Psoas muscle (tissue), 8 donors: ENCODE data around the gene EVPLL. TPM values are rescaled to one million over a fixed set of nuclear protein-coding genes. Genes with fewer than 3 reads are reported as not detected.

ENCODE experiments used
- ATAC-seq, 4 donors: fragments of 200-7000 bp; cut with Tn5 transposase; one replicate each; pipeline ENCODE4 v1.9.1; 2020; ENCODE audit warnings: moderate library complexity in 3 of 4, mild to moderate bottlenecking in 2 of 4
- DNase-seq, 2 donors: peaks; one replicate each; pipeline ENCODE4 v3.0.0-alpha.2; 2020
- H3K27ac ChIP-seq: fragments of 200-600 bp; one replicate; pipeline ENCODE4 v1.8.0; 2022
- H3K27me3 ChIP-seq, 3 donors: fragments of 200-600 bp in 1 of 3; one replicate each; pipeline versions ENCODE4 v1.6.1 to v1.8.0; 2013 to 2022; ENCODE audit warnings: low read length in 2 of 3, mild to moderate bottlenecking in 2 of 3, moderate library complexity in 1 of 3; ENCODE audit not compliant: insufficient read depth in 3 of 3
- H3K36me3 ChIP-seq, 2 donors: fragments of 200-600 bp in 1 of 2; one replicate each; pipeline versions ENCODE4 v1.6.1 to v1.8.0; 2013 to 2022; ENCODE audit warnings: low read depth in 1 of 2, mild to moderate bottlenecking in 1 of 2, moderate library complexity in 1 of 2; ENCODE audit not compliant: insufficient read depth in 1 of 2
- H3K4me1 ChIP-seq: fragments of 200-600 bp; one replicate; pipeline ENCODE4 v1.8.0; 2022
- H3K4me3 ChIP-seq: fragments of 200-600 bp; one replicate; pipeline ENCODE4 v1.8.0; 2022; ENCODE audit warnings: mild to moderate bottlenecking
- H3K9me3 ChIP-seq: fragments of 200-600 bp; one replicate; pipeline ENCODE4 v1.8.0; 2022
- WGBS, 3 donors: extraction: QIAGEN DNeasy Blood & Tissue Kit; methylation state at CpG; one replicate each; pipeline versions ENCODE4 v1.1.6 to v1.1.7; 2013; 5-methylcytosine and 5-hydroxymethylcytosine counted together
- intact Hi-C, 2 donors: fragments of 100-400 bp; cut with DNase I; formaldehyde crosslinking; loops; one replicate each; pipeline versions ENCODE4 v1.11.0 to v1.14.2; 2022
- polyA plus RNA-seq, 3 donors: library from polyadenylated mRNA; stranded (reverse); fragments of 200-250 nt; gene quantifications; one replicate each; pipeline ENCODE4 v1.2.3, GENCODE V29; 2013
- total RNA-seq, 4 donors: library from RNA; stranded (reverse); fragmentation: NEBNext Ultra II Directional in 2 of 4; extraction: Animal tissue kit (Norgen Biotek cat#: 25700) in 2 of 4; gene quantifications; one replicate each; pipeline versions ENCODE4 v1.2.1 to v1.2.4, GENCODE V29; 2021 to 2023
- TF ChIP-seq, protein P1 (sequence below): fragments of 200-600 bp; IDR thresholded peaks from one replicate; pipeline ENCODE4 v1.8.0; 2022; ENCODE audit warnings: antibody characterized with exemption
- donor health status: healthy with polysubstance abuse.
- donor health status: DM: no; HTN: no; CAD: no; lungs with moderate emphysema.
- donor health status: Bipolar disorder and iron deficiency.
- donor health status: healthy.
- donor health status: DM: yes; HTN: yes; CAD: no.
- donor health status: DM: no; HTN: no; CAD: no.
- donor health status: DM: no; HTN: no; CAD: no.
- donor health status: DM: yes; HTN: yes; CAD: no.

The EVPLL gene
- total and polyA plus RNA-seq, 7 donors: 0.03 TPM; not detected in 6

DNA sequence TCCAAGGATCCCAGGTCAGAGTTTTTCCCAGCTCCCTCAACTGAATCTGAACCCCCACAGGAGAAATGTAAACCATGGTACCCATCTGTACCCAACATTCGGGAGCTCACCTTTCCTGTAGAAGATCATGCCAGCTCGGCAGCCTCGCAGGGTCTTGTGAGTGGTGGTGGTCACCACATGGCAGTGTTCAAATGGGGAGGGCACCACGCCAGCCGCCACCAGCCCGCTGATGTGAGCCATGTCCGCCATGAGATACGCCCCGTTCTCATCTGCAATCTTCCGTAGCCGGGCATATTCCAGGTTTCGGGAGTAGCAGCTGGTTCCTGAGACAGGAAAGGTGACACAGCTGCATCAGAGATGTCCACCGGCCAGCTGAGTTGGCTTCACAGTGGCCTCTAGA is 37.6 kb upstream of the EVPLL start:
- no peaks in the 10 kb centered on the region for H3K27me3 ChIP-seq
- no peak overlapping the region for H3K4me3 ChIP-seq
- no peak for DNase-seq
- 94 to 97% (median 96%) methylated on average over 13 of the region's 13 CpGs for WGBS, 3 donors
- no peak for ATAC-seq
- H3K36me3 ChIP-seq: peaks cover 3 to 79% of the 10 kb centered on the region in 2 donors
- no peaks in the 10 kb centered on the region for H3K4me1 ChIP-seq
- H3K9me3 ChIP-seq: no peaks in the 10 kb centered on the region
- intact Hi-C loops: loop anchor here in 1 of 2 donors (5.0 kb wide), 1 partner anchor 53 kb away; no protein-coding TSS in a partner anchor
- TF ChIP-seq, protein P1, sequence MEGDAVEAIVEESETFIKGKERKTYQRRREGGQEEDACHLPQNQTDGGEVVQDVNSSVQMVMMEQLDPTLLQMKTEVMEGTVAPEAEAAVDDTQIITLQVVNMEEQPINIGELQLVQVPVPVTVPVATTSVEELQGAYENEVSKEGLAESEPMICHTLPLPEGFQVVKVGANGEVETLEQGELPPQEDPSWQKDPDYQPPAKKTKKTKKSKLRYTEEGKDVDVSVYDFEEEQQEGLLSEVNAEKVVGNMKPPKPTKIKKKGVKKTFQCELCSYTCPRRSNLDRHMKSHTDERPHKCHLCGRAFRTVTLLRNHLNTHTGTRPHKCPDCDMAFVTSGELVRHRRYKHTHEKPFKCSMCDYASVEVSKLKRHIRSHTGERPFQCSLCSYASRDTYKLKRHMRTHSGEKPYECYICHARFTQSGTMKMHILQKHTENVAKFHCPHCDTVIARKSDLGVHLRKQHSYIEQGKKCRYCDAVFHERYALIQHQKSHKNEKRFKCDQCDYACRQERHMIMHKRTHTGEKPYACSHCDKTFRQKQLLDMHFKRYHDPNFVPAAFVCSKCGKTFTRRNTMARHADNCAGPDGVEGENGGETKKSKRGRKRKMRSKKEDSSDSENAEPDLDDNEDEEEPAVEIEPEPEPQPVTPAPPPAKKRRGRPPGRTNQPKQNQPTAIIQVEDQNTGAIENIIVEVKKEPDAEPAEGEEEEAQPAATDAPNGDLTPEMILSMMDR: no peak
- no peak overlapping the region for H3K27ac ChIP-seq

DNA sequence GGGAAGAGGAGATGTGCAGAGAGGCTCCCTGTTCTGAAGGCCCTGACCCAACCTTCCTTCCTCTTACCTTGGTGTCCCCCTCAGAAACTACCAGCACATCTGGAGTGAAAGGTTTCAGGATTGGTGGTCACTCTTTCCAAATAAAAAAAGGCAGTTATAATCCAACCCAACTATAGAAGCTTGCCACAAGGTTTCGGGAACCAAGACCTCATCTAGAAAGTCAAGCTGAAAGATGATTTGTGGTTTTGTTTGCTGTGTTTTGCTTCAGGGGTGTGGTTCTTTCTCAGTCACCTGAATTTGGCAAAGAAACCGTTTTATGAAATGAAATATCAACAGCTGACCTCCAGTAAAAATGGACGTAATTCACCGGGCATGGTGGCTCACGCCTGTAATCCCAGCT is 33.6 kb upstream of the EVPLL start:
- Histone ChIP-seq H3K4me1 (no peaks in the 10 kb centered on the region), H3K36me3 (peaks cover 6 to 92% of the 10 kb centered on the region in 2 donors), H3K4me3 (no peak overlapping the region), H3K9me3 (no peaks in the 10 kb centered on the region), H3K27me3 (no peaks in the 10 kb centered on the region), H3K27ac (no peak overlapping the region)
- TF ChIP-seq, protein P1: no peak
- DNase-seq (no peak), ATAC-seq (no peak)
- WGBS, 3 donors: 72 to 92% (median 76%) methylated on average over 5 of the region's 5 CpGs
- intact Hi-C loops: loop anchor here in 1 of 2 donors (5.0 kb wide), 1 partner anchor 57 kb away; no protein-coding TSS in a partner anchor

DNA sequence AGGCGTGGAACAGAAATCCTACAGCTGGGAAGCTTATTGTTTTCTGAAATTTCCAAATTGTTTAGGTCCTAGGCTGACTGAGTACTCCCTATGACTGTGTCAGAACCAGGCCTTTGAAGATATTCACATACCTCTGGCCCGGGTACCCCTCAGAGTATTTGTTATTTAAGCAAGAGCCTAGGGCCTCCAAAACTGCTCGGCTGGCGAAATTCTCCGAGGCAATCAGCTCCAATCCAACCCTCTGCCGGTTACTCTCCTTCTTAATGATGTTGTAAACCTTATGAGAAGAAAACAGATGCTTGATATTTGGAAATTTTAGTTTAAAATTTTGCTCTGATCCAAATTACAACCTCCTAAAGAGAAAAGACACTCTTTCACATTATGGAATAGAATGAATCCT is 24.0 kb upstream of the EVPLL start:
- Histone ChIP-seq H3K27ac (no peak overlapping the region), H3K9me3 (no peaks in the 10 kb centered on the region), H3K36me3 (peaks cover 7 to 79% of the 10 kb centered on the region in 2 donors), H3K4me3 (no peak overlapping the region), H3K4me1 (no peaks in the 10 kb centered on the region), H3K27me3 (no peaks in the 10 kb centered on the region)
- intact Hi-C loops: no loop called here
- no peak for DNase-seq
- WGBS, 3 donors: 91 to 95% (median 94%) methylated on average over 6 of the region's 6 CpGs
- ATAC-seq: no peak
- TF ChIP-seq, protein P1: no peak

DNA sequence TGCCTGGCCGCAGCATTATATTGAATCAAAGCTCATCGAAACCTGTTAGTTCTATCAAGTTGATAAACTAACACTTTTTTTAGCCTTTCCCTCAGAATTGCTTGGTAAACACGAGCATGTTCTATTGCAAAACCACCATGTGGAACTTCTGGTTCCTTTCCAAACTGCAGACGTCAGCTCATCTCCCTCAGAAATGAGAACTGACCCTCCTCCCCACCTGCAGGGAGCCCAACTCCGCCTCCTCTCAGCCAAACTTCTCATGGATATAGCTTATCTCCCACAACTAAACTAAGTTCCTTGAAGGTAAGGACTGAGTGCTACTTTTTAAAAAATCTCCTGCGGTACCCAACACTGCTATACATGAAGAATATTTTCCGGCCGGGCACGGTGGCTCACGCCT is 21.0 kb upstream of the EVPLL start:
- peak in 1 of 2 donors; percentile 60 for DNase-seq
- WGBS, 3 donors: 83 to 89% (median 85%) methylated on average over 10 of the region's 10 CpGs
- Histone ChIP-seq H3K9me3 (no peaks in the 10 kb centered on the region), H3K36me3 (peaks cover 5 to 66% of the 10 kb centered on the region in 2 donors), H3K27ac (no peak overlapping the region), H3K27me3 (no peaks in the 10 kb centered on the region), H3K4me3 (no peak overlapping the region), H3K4me1 (no peaks in the 10 kb centered on the region)
- TF ChIP-seq, protein P1: no peak
- intact Hi-C loops: no loop called here
- ATAC-seq: peak in 1 of 4 donors; percentile 70

DNA sequence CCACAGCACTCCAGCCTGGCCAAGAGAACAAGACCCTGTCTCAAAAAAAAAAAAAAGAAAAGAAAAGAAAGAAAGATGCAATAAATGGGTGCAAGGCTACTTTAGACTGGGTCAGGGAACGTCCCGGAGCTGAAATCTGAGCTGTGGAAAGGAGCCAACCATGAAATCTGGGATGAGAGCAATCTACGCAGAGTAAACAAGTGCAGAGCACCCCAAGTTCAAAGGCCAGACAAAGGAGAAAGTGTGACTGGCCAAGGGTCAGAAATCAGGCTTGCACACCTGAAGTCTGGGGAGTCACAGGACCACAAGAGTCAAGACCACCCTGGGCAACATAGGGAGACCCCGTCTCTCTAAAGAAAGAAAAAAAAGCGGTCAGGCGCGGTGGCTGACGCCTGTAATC is 17.1 kb upstream of the EVPLL start:
- H3K27me3 ChIP-seq: no peaks in the 10 kb centered on the region
- H3K36me3 ChIP-seq: peaks cover 0 to 29% of the 10 kb centered on the region in 2 donors
- TF ChIP-seq, protein P1: no peak
- ATAC-seq: no peak
- H3K27ac ChIP-seq: no peak overlapping the region
- H3K4me3 ChIP-seq: no peak overlapping the region
- intact Hi-C loops: no loop called here
- 68 to 80% (median 71%) methylated on average over 8 of the region's 8 CpGs for WGBS, 3 donors
- DNase-seq: no peak
- peaks cover 9% of the 10 kb centered on the region for H3K4me1 ChIP-seq
- no peaks in the 10 kb centered on the region for H3K9me3 ChIP-seq
